SK-N-SH (cell line): Measurements from ENCODE around the gene RPH3AL. TPM values are rescaled to one million over a fixed set of nuclear protein-coding genes. Genes with fewer than 3 reads are reported as not detected.
A peak's percentile ranks its signal among the peaks of the same experiment; 100 is the strongest.

Source experiments
- CTCF ChIA-PET: fragments of 300-600, 350-600 bp; formaldehyde crosslinking; extraction: SDS; loops from one replicate; lab custom pipeline; 2021; lab: Yijun Ruan, JAX
- POLR2A ChIA-PET: fragments of 350-600 bp; sonication (Branson Sonifier 250); formaldehyde crosslinking; extraction: SDS; loops from one replicate; lab custom pipeline; 2020; ENCODE audit warnings: antibody characterized with exemption, inconsistent platforms; lab: Yijun Ruan, JAX
- DNase-seq: peaks from one replicate; pipeline ENCODE4 v3.0.0; 2012
- H2AFZ ChIP-seq: fragments of 200-600 bp; sonication (generic); 2 replicates; pipeline ENCODE4 v1.8.1; 2016; ENCODE audit warnings: antibody characterized with exemption, mild to moderate bottlenecking, low read depth
- H3F3A ChIP-seq: fragments of 200-600 bp; sonication (generic); replicated peaks from 2 replicates; pipeline ENCODE3; 2016; ENCODE audit warnings: antibody characterized with exemption, mild to moderate bottlenecking; ENCODE audit not compliant: insufficient read depth
- H3K27ac ChIP-seq, 2 experiments: fragments of 200-500 bp in 1 of 2; fragments of 200-600 bp in 1 of 2; sonication (Bioruptor generic) in 1 of 2; sonication (generic), shearing (Covaris generic) in 1 of 2; 2 replicates each; pipeline versions ENCODE4 v1.5.1 to v1.6.1; 2014 to 2016; ENCODE audit warnings: low read depth in 2 of 2, inconsistent platforms in 1 of 2, low read length in 1 of 2, mild to moderate bottlenecking in 1 of 2, mixed read lengths in 1 of 2
- H3K27me3 ChIP-seq: fragments of 200-600 bp; sonication (generic), shearing (Covaris generic); 2 replicates; pipeline ENCODE4 v1.6.1; 2016; ENCODE audit warnings: mixed run types; ENCODE audit not compliant: insufficient read depth
- H3K36me3 ChIP-seq, 2 experiments: fragments of 200-500 bp in 1 of 2; fragments of 200-600 bp in 1 of 2; sonication (Bioruptor generic) in 1 of 2; sonication (generic) in 1 of 2; replicated peaks in 1 of 2; 2 replicates each; pipeline versions ENCODE3 to v1.5.1; 2014 to 2016; ENCODE audit warnings: low read length in 1 of 2, mild to moderate bottlenecking in 1 of 2; ENCODE audit not compliant: insufficient read depth in 2 of 2, control insufficient read depth in 1 of 2
- H3K4me1 ChIP-seq, 2 experiments: fragments of 200-500 bp in 1 of 2; fragments of 200-600 bp in 1 of 2; sonication (Bioruptor generic) in 1 of 2; sonication (generic), shearing (Covaris generic) in 1 of 2; 2 replicates each; pipeline versions ENCODE4 v1.5.1 to v1.6.1; 2014 to 2016; ENCODE audit warnings: low read depth in 1 of 2, low read length in 1 of 2, mixed run types in 1 of 2; ENCODE audit not compliant: insufficient read depth in 2 of 2, control insufficient read depth in 1 of 2
- H3K4me2 ChIP-seq: fragments of 200-600 bp; sonication (generic), shearing (Covaris generic); 2 replicates; pipeline ENCODE4 v1.6.1; 2017; ENCODE audit warnings: mixed run types
- H3K4me3 ChIP-seq, 2 experiments: fragments of 200-500 bp in 1 of 2; fragments of 200-600 bp in 1 of 2; sonication (Bioruptor generic) in 1 of 2; sonication (generic), shearing (Covaris generic) in 1 of 2; 2 replicates each; pipeline versions ENCODE4 v1.5.1 to v1.8.1; 2014 to 2016; ENCODE audit warnings: low read depth in 2 of 2, inconsistent platforms in 1 of 2, low read length in 1 of 2, mild to moderate bottlenecking in 1 of 2, mixed read lengths in 1 of 2, moderate library complexity in 1 of 2
- H3K79me2 ChIP-seq: fragments of 200-600 bp; sonication (generic); 2 replicates; pipeline ENCODE4 v1.8.1; 2017; ENCODE audit warnings: mild to moderate bottlenecking; ENCODE audit not compliant: insufficient read depth
- H3K9ac ChIP-seq: fragments of 200-600 bp; sonication (generic); 2 replicates; pipeline ENCODE4 v1.6.1; 2017; ENCODE audit warnings: mixed run types
- H3K9me2 ChIP-seq: fragments of 200-600 bp; sonication (generic); 2 replicates; pipeline ENCODE4 v1.6.1; 2017; ENCODE audit warnings: mixed run types
- H3K9me3 ChIP-seq: fragments of 200-600 bp; sonication (generic); 2 replicates; pipeline ENCODE4 v1.6.1; 2017; ENCODE audit warnings: mixed run types, mild to moderate bottlenecking, moderate library complexity
- H4K20me1 ChIP-seq: fragments of 200-600 bp; sonication (generic); 2 replicates; pipeline ENCODE4 v1.6.1; 2017; ENCODE audit warnings: mild to moderate bottlenecking, mixed run types; ENCODE audit not compliant: insufficient read depth
- CTCF ChIP-seq: fragments of 200-600 bp; sonication (generic); IDR thresholded peaks from 2 replicates; pipeline ENCODE4 v1.6.1; 2017; ENCODE audit warnings: antibody characterized with exemption, mild to moderate bottlenecking, moderate library complexity
- EP300 ChIP-seq, 2 experiments: IDR thresholded peaks; 2 replicates each; pipeline versions ENCODE4 v1.4.0 to v1.6.1; 2012; ENCODE audit warnings: borderline replicate concordance in 1 of 2, low read depth in 1 of 2, low read length in 1 of 2
- EZH2phosphoT487 ChIP-seq: fragments of 200-600 bp; sonication (generic); IDR thresholded peaks from 2 replicates; pipeline ENCODE4 v1.6.1; 2017; ENCODE audit warnings: low read depth, mixed run types, mild to moderate bottlenecking, antibody characterized with exemption, moderate library complexity, borderline replicate concordance
- FOXM1 ChIP-seq: IDR thresholded peaks from 2 replicates; pipeline ENCODE4 v1.4.0; 2012; ENCODE audit warnings: low read depth, mild to moderate bottlenecking
- MAX ChIP-seq: IDR thresholded peaks from 2 replicates; pipeline ENCODE4 v1.4.0; 2012; ENCODE audit warnings: low read depth
- MEF2A ChIP-seq: IDR thresholded peaks from 2 replicates; pipeline ENCODE4 v1.4.0; 2012; ENCODE audit warnings: low read depth, borderline replicate concordance
- MXI1 ChIP-seq: IDR thresholded peaks from 2 replicates; pipeline ENCODE4 v1.6.1; 2012; ENCODE audit warnings: mild to moderate bottlenecking, low read depth, low read length, improper control_type of control experiment
- NFIC ChIP-seq: IDR thresholded peaks from 2 replicates; pipeline ENCODE4 v1.4.0; 2012; ENCODE audit warnings: borderline replicate concordance
- NRF1 ChIP-seq: IDR thresholded peaks from 2 replicates; pipeline ENCODE4 v1.6.1; 2012; ENCODE audit warnings: low read depth, mild to moderate bottlenecking, low read length
- PBX3 ChIP-seq: IDR thresholded peaks from 2 replicates; pipeline ENCODE4; 2012
- RAD21 ChIP-seq: IDR thresholded peaks from 2 replicates; pipeline ENCODE4 v1.6.1; 2012; ENCODE audit warnings: mild to moderate bottlenecking, low read length
- SIN3A ChIP-seq: IDR thresholded peaks from 2 replicates; pipeline ENCODE4 v1.6.1; 2012; ENCODE audit warnings: low read depth, mild to moderate bottlenecking, low read length, moderate library complexity, borderline replicate concordance
- SMC3 ChIP-seq: IDR thresholded peaks from 2 replicates; pipeline ENCODE4 v1.6.1; 2012; ENCODE audit warnings: low read depth, low read length, improper control_type of control experiment
- TCF12 ChIP-seq: IDR thresholded peaks from 2 replicates; pipeline ENCODE4 v1.4.0; 2012
- TEAD4 ChIP-seq: IDR thresholded peaks from 2 replicates; pipeline ENCODE4 v1.4.0; 2012; ENCODE audit warnings: mild to moderate bottlenecking, borderline replicate concordance; ENCODE audit not compliant: insufficient read depth
- USF2 ChIP-seq: fragments of 150-350 bp; IDR thresholded peaks from 2 replicates; pipeline ENCODE4 v1.6.1; 2017; ENCODE audit warnings: antibody characterized with exemption, low read length, low read depth, borderline replicate concordance
- YY1 ChIP-seq: IDR thresholded peaks from 2 replicates; pipeline ENCODE4 v1.4.0; 2012; ENCODE audit warnings: low read depth, mild to moderate bottlenecking
- WGBS: methylation state at CpG from one replicate; pipeline ENCODE4 v1.1.6; 2017; ENCODE audit warnings: low lambda C conversion rate; 5-methylcytosine and 5-hydroxymethylcytosine counted together
- polyA plus RNA-seq, 3 experiments: library from polyadenylated mRNA; depleted of rRNA; stranded (reverse); fragments of >200 nt; gene quantifications; 2 replicates each; pipeline ENCODE4 v1.2.3, GENCODE V29; 2012

Gene RPH3AL
- polyA plus RNA-seq, 1 of the 3 experiments (the other 2 are of a cell fraction), result 2.9 TPM

- H4K20me1 ChIP-seq, result no peaks in the 10 kb centered on the region
- H3K27ac ChIP-seq, result no peak overlapping the region; a peak in 1 of 4 replicates
- DNase-seq, result peak; percentile 88
- H2AFZ ChIP-seq, result no peak overlapping the region
- H3K4me3 ChIP-seq, result no peak overlapping the region; a peak in 1 of 4 replicates
- H3K4me2 ChIP-seq, result no peak overlapping the region
- ChIA-PET POLR2A (no interaction called here), CTCF (interaction anchor here (0.7 to 4.5 kb wide), 15 partner anchors 9 to 536 kb away, joined by 3 to 44 read pairs (median 7); partner anchors contain the start of gene DOC2B)
- H3K9ac ChIP-seq, result no peak overlapping the region
- H3K4me1 ChIP-seq, result no peaks in the 10 kb centered on the region
- no peaks in the 10 kb centered on the region for H3F3A ChIP-seq
- H3K36me3 ChIP-seq, result no peaks in the 10 kb centered on the region
- no peaks in the 10 kb centered on the region for H3K79me2 ChIP-seq
- H3K27me3 ChIP-seq, result no peaks in the 10 kb centered on the region; the same call in 1 of the 2 replicates
- no peaks in the 10 kb centered on the region for H3K9me2 ChIP-seq
- no peaks in the 10 kb centered on the region for H3K9me3 ChIP-seq
- TF ChIP-seq EP300 (IDR thresholded peaks at IDR 0.05; ENCODE audit: borderline replicate concordance in 1 of 2, low read depth in 1 of 2, low read length in 1 of 2) (no peak), TCF12 (no peak), USF2 (no peak), RAD21 (peak; percentile 84), NRF1 (no peak), TEAD4 (no peak), SMC3 (peak; percentile 82), FOXM1 (no peak), MXI1 (peak; percentile 30; the same call in 1 of the 2 replicates), NFIC (no peak), MAX (no peak), CTCF (peak; percentile 54), MEF2A (no peak), YY1 (no peak), PBX3 (no peak), SIN3A (no peak), EZH2phosphoT487 (no peak)
- 53% methylated on average over 9 of the region's 16 CpGs for WGBS
Observed at GRCh38 chr17:164303-165235, 188.0 kb downstream of the RPH3AL start.
